Measurements from ENCODE around the gene COPS9. TPM values are rescaled to one million over a fixed set of nuclear protein-coding genes. Genes with fewer than 3 reads are reported as not detected.

Gene COPS9
- total RNA-seq, 1 donor from 2014 or later = 103 TPM

- intact Hi-C loops (cut with micrococcal nuclease) = loop anchor here (2.0 kb wide), 1 partner anchor 287 kb away; no protein-coding TSS in a partner anchor
Measured at GRCh38 chr2:240151477-240152031, 15.4 kb upstream of the COPS9 start.

GRCh38 chr2:240149943-240150784, 14.1 kb upstream of the COPS9 start:
- intact Hi-C loops (cut with micrococcal nuclease) = loop anchor here (2.0 to 10.0 kb wide), 2 partner anchors 289 to 1115 kb away; no protein-coding TSS in a partner anchor

- intact Hi-C loops (cut with micrococcal nuclease) = loop anchor here (10.0 kb wide), 1 partner anchor 1113 kb away; no protein-coding TSS in a partner anchor
Measured at GRCh38 chr2:240147911-240148587, 11.9 kb upstream of the COPS9 start.

- intact Hi-C loops (cut with micrococcal nuclease) = loop anchor here (10.0 kb wide), 1 partner anchor 1113 kb away; no protein-coding TSS in a partner anchor
Measured at GRCh38 chr2:240147382-240147781, 11.3 kb upstream of the COPS9 start.

GRCh38 chr2:240146627-240147278, 10.6 kb upstream of the COPS9 start:
- intact Hi-C loops (cut with micrococcal nuclease) = loop anchor here (10.0 kb wide), 1 partner anchor 1112 kb away; no protein-coding TSS in a partner anchor

- intact Hi-C loops (cut with micrococcal nuclease) = loop anchor here (10.0 kb wide), 1 partner anchor 1111 kb away; no protein-coding TSS in a partner anchor
Measured at GRCh38 chr2:240146141-240146561, 10.0 kb upstream of the COPS9 start.

GRCh38 chr2:240145461-240145860, 9.4 kb upstream of the COPS9 start:
- intact Hi-C loops (cut with micrococcal nuclease) = loop anchor here (10.0 kb wide), 1 partner anchor 1111 kb away; no protein-coding TSS in a partner anchor

- intact Hi-C loops (cut with micrococcal nuclease) = loop anchor here (10.0 kb wide), 1 partner anchor 1110 kb away; no protein-coding TSS in a partner anchor
Measured at GRCh38 chr2:240144649-240145261, 8.7 kb upstream of the COPS9 start.

- intact Hi-C loops (cut with micrococcal nuclease) = loop anchor here (1.0 to 10.0 kb wide), 2 partner anchors 83 to 1109 kb away; no protein-coding TSS in a partner anchor
Measured at GRCh38 chr2:240143801-240144648, 7.9 kb upstream of the COPS9 start.

- intact Hi-C loops (cut with micrococcal nuclease) = loop anchor here (1.0 to 10.0 kb wide), 2 partner anchors 82 to 1108 kb away; no protein-coding TSS in a partner anchor
Measured at GRCh38 chr2:240143276-240143675, 7.2 kb upstream of the COPS9 start.

- intact Hi-C loops (cut with micrococcal nuclease) = loop anchor here (1.0 to 10.0 kb wide), 2 partner anchors 82 to 1108 kb away; no protein-coding TSS in a partner anchor
Measured at GRCh38 chr2:240142859-240143258, 6.8 kb upstream of the COPS9 start.

GRCh38 chr2:240142256-240142775, 6.2 kb upstream of the COPS9 start:
- intact Hi-C loops (cut with micrococcal nuclease) = loop anchor here (10.0 kb wide), 1 partner anchor 1108 kb away; no protein-coding TSS in a partner anchor

GRCh38 chr2:240141736-240142135, 5.6 kb upstream of the COPS9 start:
- intact Hi-C loops (cut with micrococcal nuclease) = loop anchor here (10.0 kb wide), 1 partner anchor 1107 kb away; no protein-coding TSS in a partner anchor

GRCh38 chr2:240140920-240141319, 4.8 kb upstream of the COPS9 start:
- intact Hi-C loops (cut with micrococcal nuclease) = loop anchor here (10.0 kb wide), 1 partner anchor 1106 kb away; no protein-coding TSS in a partner anchor

- intact Hi-C loops (cut with micrococcal nuclease) = loop anchor here (10.0 kb wide), 1 partner anchor 1106 kb away; no protein-coding TSS in a partner anchor
Measured at GRCh38 chr2:240140511-240140910, 4.4 kb upstream of the COPS9 start, which contains the start of gene OTOS. OTOS (minus strand) TSS chr2:240140658; CDS start chr2:240140326, 332 bp downstream.

- intact Hi-C loops (cut with micrococcal nuclease) = loop anchor here (5.0 to 10.0 kb wide), 2 partner anchors 297 to 1105 kb away; partner anchors contain the start of gene GPC1
Measured at GRCh38 chr2:240139666-240140393, 3.7 kb upstream of the COPS9 start.

- intact Hi-C loops (cut with micrococcal nuclease) = loop anchor here (5.0 kb wide), 1 partner anchor 298 kb away; the partner anchor contains the start of gene GPC1
Measured at GRCh38 chr2:240139011-240139441, 2.9 kb upstream of the COPS9 start.

All from T-helper 2 cell treated with Interferon-gamma antibody and Interleukin-4, amounts not matched to agents 100 ng/mL and 5 ng/mL, for 36 hours (primary cell).